HG03045 (cell line): ENCODE measurements around the gene CAP2.
"Not testable (repeated sequence)": the region's sequence is repeated elsewhere in the genome, so short reads cannot be mapped to it uniquely, and the experiment has no call there.

ENCODE experiments used
- ATAC-seq: cut with Tn5 transposase; IDR thresholded peaks from one replicate; pipeline ENCODE4 v1.9.1; 2021; ENCODE audit warnings: mild to moderate bottlenecking, moderate library complexity; ENCODE audit not compliant: unreplicated experiment

Gene CAP2

DNA sequence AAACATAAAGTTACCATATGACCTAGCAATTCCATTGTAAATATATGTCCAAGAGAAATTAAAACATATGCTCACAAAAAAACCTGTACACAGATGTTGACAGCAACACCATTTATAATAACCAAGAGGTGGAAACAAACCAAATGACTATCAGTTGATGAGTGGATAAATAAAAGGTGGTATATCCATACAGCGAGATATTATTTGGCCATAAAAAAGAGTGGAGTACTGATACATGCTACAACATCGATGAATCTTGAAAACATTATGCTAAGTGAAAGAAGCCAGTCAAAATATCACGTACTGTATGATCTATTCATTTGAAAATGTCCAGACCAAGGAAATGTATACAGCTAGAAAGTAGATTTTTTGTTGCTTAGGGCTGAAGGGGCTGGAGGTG lies 2.9 kb downstream of the CAP2 start:
- ATAC-seq = no peak

DNA sequence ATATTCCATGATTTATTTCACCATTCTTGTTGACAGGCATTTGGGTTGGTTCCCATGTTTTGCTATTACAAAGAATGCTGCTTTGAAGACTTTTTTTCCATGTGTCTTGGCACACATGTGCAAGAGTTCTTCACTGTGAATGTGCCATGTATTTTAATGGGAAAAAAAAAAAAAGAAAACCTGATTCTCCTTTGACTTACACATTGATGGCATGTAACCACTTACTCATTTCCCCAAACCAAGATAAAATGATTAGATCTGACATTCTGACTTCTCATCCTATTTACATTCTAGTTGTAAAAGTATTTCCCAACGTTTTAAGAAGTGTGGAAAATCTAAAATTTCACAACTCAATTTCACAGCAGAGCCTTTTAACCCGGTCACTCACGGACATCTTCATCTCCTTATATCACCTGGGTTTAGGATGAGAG lies 4.4 kb downstream of the CAP2 start:
- no peak for ATAC-seq

DNA sequence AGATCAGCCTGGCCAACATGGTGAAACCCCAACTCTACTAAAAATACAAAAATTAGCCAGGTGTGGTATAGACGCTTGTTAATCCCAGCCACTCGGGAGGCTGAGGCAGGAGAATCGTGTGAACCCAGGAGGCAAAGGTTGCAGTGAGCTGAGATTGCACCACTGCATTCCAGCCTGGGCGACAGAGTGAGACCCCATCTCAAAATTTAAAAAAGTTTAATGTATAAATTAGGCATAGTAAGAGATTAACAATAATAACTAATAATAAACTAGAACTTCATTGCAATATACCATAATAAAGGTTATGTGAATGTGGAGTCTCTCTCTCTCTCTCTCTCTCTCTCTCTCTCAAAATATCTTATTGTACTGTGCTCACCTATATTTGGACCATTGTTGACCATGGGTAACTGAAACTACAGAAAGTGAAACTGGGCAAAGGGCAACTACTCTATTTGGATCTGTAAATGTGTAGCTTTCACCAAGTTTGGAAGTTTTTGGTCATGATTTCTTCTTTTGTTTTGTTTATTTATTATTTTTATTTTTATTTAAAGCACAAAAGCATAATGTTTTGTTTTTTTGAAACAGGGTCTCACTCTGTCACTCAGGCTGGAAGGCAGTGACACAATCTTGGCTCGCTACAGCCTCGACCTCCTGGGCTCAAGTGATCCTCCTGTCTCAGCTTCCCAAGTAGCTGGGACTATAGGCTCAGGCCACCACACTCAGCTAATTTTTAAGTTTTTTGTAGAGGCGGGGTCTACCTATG lies 12.0 kb downstream of the CAP2 start:
- not testable (repeated sequence) for ATAC-seq

DNA sequence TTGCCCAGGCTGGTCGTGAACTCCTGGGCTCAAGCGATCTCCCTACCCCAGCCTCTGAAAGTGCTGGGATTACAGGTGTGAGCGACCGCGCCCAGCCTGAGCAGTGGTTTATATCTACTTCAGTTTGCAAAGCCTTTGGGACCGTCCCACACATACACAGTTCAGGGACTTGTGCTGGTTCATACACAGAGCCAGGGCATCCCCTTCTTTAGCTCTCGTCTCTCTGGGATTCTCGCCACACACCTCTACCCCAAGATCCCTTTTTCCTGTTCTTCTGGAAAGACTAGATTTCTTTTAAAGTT lies 12.5 kb downstream of the CAP2 start:
- ATAC-seq = no peak

DNA sequence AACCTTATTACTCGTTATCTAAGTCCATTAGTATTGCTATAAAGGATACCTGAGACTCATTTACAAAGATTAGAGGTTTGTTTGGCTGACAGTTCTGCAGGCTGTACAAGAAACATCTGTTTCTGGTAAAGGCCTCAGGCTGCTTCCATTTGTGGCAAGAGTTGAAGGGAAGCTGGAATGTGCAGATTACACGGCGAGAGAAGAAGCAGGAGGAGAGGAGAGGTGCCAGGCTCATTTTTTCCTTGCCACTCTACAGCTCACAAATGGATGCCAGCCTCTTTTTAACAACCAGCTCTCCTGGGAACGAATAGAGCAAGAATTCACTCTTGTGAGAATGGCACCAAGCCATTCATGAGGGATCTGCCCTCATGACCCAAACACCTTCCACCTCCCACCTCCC lies 14.7 kb downstream of the CAP2 start:
- no peak for ATAC-seq

DNA sequence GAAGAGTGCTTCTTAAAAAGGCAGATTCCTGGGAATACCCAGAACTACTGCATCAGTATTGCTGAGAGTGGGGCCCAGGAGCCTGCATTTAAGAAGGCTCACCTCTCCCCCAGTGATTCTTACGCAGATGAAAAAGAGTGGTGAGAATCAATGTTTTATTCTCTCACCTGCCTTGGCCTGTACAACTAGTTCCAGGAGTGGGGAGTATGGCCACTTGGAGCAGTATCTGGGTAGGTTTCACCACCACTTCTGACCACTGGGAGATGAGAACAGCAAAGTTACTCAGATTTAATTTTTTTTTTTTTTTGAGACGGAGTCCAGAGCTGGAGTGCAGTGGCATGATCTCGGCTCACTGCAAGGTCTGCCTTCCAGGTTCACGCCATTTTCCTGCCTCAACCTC lies 16.9 kb downstream of the CAP2 start:
- ATAC-seq = no peak

DNA sequence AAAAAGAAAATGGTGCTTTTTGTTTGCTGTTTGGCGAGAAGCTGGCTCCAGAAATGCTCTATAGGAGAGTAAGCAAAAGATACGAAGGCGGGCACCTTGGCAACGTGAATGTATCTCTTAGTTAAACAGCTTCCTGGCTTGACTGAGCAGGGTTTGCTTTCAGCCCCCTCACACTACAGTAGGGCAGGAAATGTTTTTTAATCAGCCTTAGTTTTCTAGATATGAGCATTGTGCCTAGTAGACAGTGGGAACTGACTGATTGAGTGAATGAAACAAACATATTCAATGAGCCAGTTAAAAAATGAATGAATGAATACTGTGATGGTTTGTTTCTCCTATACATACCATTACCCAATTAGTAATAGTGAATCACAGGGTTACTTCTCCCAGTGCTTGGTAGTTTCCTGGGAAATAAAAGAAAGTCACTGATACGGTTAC lies 19.9 kb downstream of the CAP2 start:
- ATAC-seq = no peak

DNA sequence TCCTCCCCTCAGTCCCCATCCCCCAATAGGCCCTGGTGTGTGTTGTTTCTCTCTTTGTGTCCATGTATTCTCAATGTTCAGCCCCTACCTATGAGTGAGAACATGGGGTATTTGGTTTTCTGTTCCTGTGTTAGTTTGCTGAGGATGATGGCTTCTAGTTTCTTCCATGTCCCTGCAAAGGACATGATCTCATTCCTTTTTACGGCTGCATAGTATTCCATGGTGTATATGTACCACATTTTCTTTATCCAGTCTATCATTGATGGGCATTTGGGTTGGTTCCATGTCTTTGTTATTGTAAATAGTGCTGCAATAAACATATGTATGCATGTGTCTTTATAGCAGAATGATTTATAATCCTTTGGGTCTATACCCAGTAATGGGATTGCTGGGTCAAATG lies 21.0 kb downstream of the CAP2 start:
- not testable (repeated sequence) for ATAC-seq

DNA sequence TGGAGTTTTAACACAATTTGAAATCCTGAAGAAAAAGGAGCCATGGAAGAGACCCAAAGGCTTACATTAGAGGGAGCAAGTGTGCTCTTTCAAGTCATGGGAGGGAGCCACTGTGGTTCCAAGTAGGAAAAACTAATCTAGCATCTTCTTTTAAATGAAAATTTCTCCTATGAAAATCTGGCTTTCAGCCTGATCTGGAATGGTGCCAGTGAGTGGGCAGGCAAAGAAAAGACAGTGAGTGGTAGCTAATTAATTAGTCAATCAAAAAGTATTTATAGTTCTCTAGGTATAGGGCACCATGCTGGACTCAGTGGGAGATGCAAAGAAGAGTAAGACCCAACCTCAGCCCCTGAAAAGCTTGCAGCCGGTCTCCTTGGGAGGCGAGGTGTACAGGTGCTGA lies 21.9 kb downstream of the CAP2 start:
- no peak for ATAC-seq

DNA sequence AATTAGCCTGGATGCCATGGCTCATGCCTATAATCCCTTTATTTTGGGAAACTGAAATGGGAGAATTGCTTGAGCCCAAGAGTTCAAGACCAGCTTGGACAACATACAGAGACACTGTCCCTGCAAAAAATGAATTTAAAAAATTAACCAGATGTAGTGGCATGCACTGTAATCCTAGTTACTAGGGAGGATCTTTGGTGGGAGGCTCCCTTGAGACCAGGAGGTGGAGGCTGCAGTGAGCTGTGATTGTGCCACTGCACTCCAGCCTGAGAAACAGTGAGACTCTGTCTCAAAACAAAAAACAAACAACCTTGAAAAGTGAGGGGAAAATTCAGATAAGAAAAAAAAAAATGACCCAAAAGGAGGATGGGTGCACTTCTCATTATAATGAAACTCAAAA lies 23.4 kb downstream of the CAP2 start:
- no peak for ATAC-seq

DNA sequence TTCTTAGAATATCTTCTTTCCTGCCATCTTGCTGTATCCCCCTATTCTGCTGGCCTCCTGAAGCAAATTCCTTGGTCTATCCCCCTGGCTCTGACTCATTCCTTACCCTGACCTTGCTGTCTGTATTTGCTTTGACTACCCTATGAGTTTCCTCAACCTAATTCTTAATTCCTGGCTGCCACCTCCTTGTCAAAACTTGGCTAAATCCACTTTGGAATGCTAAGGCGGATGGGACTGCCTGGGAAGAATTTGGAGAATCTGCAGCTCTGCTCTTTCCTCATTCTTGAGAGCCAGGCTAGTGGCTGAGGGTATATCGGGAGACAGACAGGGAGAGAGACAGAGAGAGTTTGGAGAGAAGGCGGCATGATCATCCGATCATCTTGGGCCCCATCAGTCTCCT lies 24.4 kb downstream of the CAP2 start:
- ATAC-seq = no peak

DNA sequence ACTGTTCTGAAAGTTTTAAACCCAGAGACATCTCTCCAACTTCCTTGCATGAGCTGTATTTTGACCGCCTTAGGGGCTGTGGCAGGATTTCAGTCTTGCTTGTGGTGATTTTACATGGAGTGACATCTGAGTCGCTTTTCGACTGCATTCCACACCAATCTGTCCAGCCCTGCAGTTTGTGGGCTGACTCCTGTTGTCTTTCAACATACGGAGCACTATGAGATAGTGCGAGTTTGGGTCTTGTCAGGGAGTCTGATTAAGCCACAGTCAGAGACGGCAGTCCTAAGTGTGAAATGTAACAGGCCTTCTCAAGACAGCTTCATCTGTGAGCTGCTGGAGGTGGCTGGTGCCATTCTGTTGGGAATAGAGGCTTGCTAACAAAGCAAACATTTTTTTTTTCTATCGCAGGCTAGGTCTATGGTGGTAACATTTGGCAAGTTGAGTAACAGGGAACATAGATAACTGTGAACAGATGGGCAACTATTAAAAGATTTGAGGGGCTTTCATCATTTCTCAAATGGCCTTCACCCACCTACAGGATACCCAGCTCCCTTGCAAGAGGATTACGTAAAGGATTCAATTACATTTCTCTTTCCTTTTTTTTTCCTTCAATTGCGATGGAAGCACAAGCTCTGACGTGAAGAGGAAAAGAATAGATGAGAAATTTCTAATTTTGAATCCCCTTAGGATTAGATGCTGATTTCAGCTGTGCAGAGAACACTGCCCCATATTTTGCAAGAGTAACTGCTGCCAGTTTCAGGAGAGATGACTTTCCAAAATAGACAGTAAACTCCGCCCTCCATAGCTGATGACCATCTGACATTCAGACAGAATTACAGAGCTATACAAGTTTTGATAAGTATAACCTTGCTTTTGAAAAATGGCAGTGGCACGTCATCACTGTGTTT lies 25.1 kb downstream of the CAP2 start:
- no peak for ATAC-seq

DNA sequence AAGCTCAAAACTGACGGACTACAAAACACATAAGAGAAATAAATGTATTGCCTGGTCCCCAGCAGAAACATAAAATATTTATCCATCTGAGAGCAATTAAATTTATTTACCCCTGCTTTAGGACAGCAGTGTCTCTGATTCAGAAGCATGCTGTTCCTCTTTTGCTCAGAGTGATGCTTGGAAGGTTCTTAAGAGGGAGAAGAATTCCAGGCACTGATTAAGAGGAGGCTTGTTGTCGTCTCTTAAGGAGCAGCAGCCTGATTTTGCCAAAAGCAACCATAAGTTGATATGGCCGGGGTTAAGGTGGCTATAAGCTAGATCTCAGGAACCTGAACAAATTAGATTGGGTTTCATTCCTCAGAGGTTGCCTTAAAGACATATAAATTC lies 25.8 kb downstream of the CAP2 start:
- ATAC-seq = no peak

DNA sequence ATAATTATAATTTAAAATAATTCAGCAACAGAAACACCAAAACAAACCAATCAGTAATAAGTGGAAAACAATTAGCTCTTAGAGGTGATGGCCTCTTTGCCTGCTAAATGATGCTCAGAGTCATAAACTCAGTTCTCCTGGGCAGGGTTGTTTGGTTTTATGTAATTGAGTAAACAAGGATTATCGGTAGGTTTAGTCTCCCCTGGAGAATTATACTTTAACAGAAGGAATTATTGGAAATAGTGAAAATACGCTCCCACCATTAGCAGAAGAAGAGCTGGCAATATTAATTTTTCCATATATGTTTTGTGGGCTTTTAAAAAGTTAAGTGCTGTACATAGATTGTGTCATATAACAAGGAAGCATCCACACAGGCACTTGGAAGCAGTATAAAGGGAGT lies 27.0 kb downstream of the CAP2 start:
- no peak for ATAC-seq

DNA sequence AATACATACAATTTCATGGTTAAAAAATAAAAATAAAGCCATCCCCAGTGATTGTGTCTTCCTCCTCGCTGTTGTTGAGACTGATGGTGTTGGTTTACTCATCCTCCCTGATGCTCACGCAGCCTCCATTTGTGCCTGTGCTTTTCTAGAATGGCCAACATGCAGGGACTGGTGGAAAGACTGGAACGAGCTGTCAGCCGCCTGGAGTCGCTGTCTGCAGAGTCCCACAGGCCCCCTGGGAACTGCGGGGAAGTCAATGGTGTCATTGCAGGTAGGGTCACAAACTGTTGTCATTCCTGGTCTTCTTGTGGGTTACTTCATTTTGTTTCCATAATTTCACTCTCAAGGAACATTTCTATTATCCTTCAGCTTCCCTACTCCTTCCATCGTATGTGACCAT lies 28.0 kb downstream of the CAP2 start:
- ATAC-seq = no peak

DNA sequence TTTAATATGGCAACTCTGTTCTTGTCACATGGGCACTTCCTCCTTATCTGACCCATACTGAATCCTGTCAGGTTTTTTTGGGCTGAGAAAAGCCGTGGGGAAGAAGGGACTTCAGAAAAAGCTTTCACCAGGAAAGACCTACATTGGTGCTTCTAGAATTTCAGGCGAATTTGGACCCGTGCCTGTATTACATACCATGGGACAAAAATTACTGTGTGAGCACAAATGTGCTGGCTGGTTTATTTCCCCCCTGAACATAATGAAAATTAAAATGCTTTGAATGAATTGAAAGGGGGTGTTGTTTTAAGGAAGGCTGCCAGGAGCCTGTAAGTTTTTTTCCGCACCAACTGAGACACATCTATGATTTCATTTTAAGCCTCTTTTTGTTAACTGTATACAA lies 29.6 kb downstream of the CAP2 start:
- ATAC-seq = no peak

DNA sequence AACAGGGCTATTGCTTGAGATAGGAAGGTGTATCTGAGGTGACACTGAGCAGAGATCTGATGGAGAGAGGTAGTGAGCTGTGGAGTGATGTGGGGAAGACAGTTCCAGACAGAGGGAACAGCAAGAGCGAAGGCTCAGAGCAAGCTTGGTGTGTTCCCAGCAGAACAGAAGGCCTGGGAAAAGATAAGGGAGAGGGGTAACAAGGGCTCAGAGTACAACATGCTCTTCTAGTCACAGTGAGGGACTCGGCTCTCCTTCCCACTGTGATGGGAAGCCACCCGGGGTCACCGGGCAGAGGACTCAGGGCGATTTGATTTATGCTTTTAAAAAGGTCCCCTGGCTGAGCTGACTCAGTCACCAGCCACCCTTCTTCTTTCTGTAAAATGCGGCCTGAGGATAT lies 33.7 kb downstream of the CAP2 start:
- no peak for ATAC-seq

DNA sequence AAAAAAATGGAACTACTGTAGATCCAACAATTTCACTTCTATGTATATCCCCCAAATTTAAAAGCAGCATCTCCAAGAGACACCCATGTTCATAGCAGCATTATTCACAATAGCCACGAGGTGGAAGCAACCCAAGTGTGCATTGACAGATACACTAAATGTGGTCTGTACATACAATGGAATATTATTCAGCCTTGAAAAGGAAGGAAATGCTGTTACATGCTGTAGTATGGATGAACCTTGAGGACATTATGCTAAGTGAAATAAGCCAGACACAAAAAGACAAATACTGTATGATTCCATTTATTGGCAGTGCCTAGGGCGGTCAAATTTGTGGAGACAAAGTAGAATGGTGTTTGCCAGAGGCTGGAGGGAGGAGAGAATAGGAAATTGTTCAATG lies 34.2 kb downstream of the CAP2 start:
- no peak for ATAC-seq

DNA sequence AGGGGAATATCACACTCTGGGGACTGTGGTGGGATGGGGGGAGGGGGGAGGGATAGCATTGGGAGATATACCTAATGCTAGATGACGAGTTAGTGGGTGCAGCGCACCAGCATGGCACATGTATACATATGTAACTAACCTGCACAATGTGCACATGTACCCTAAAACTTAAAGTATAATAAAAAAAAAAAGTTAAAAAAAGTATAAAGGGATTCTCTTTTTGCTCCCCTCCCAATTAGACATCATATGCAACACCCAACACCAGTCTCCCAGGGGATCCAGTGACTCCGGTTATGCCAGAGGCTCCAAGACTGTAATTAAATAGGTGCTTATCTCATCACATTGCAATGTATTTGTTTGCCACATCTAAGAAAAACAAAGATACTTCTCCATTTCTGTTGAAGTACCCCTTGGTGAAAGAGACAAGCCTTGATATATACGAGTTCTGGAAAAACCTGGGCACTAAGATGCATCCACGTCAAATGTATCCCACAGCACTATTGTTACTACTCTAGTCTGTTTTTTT lies 35.3 kb downstream of the CAP2 start:
- ATAC-seq = not testable (repeated sequence)

DNA sequence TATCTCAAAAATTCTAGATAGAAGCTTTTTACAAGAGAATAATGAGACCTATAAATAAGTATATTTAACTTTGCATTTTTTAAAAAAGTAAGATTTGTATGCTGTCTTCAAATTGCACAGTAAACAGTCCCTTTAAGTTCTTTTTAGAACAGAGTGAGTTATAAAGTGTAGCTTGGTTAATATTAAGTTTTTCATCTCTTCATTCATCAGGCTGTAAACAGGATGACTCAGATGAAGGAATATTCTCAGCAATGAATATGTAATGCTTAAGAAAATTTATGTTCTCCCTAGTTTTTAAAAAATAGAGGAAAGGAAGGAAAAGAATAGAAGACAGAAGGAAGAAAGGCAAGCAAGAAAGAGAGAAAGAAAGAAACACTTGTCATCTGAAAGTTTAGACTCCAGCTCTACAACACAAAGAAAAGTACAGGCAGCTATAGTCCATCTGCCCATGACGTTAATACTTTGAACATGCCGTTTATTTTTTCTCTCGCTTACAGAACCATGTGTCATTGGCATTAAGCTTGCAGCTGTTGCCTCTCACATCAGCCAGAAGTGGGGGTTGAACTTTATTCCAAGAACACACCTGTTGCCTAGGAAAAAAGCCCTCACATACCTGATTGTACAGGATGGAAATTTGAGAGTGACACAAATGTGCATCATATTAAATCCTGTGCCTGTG lies 36.1 kb downstream of the CAP2 start:
- ATAC-seq = no peak

DNA sequence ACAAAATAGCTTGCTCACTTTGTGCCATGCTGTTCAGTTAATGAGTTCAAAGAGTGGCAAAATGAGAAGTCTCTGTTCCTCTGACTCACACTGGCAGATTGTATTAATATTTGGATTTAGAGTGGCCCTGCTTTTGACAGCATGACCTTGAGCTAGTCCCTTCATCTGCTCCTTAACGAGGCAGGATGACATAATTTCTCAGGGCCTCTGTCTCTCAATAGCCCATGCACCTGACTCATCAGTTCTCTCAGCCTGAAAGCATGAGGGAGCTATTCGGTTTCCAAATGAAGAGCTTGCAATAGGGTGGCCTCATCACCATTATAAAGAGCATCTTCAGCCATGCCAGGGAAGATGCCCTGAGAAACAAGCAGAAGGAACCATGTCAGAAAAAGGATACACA lies 38.2 kb downstream of the CAP2 start:
- ATAC-seq = no peak

DNA sequence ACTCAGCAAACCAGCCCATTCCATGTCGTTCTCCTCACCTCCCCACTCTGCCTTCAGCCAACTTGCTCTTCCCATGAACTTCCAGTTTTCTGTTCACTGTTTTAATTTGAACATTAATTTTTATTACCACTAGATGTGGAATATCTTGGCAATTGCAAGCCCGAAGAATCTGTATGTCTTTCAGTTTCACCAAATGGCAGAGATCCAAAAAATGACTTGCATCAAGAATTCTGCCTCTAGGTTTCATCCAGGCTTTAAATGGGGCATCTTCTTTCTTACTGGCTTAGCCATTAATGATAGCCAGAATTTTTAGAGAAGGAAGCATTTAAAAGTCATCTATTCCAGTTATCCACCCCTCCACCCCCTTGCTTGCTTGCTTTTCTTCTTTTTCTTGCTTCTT lies 39.0 kb downstream of the CAP2 start:
- ATAC-seq = no peak
